ENCODE results near the gene CGREF1. TPM values are rescaled to one million over a fixed set of nuclear protein-coding genes. Genes with fewer than 3 reads are reported as not detected.

CGREF1 gene
- 1.0 and 2.3 TPM in 2 replicates for total RNA-seq

- peak within 1 kb of the TSS; percentile 49 for H3K4me3 ChIP-seq (ENCODE audit: low read depth, low read length)
- no peak for DNase-seq (ENCODE audit: low read depth)
- TF ChIP-seq CTCF (conservative IDR thresholded peaks at IDR 0.05; ENCODE audit: low read depth, low read length), result no peak
Observed at GRCh38 chr2:27118525-27119329, at the start of gene CGREF1. CGREF1 (minus strand) TSS chr2:27119128; CDS start chr2:27104366, 14,762 bp downstream.

DNA sequence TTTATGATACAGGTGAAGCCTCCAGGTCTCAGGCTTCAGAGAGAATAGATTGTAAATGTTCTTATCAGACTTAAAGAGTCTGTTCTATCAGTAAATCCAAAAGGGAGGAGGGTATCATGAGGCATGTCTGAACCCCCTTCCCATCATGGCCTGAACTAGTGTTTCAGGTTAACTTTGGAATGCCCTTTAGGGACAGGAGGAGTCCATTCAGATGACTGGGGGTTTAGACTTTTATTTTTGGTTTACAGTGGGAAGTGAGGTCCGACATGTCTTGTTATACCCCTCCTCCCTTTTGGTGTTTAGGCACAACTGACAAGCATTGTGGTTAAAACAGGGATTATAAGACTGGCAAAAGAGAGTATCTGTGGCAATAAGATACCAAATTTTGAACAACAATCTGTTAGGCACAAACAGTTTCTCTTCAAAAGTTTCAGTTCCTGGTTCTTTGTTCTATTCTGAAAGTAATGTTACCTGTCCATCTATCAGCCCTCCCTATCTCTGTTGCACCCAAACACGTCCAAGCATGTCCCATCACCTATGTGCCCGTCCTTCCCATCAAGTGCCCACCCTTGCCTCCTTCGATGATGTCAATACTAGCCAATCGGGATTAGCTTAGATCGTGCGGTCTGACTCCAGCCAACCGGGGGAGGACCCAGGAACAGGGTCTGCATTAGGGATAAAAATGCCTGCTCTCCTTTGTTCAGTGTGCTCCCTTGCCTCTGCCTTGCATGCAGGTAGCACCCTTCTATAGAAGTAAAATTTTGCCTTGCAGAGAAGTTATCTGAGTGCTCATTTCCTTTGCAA, 46.2 kb upstream of the CGREF1 start:
- no peak overlapping the region for H3K4me3 ChIP-seq (ENCODE audit: low read depth, low read length)
- no peak for DNase-seq (ENCODE audit: low read depth)
- TF ChIP-seq CTCF (conservative IDR thresholded peaks at IDR 0.05; ENCODE audit: low read depth, low read length), result no peak

- no peak for DNase-seq (ENCODE audit: low read depth)
- H3K4me3 ChIP-seq (ENCODE audit: low read depth, low read length), result no peak overlapping the region
- no peak for TF ChIP-seq CTCF (conservative IDR thresholded peaks at IDR 0.05; ENCODE audit: low read depth, low read length)
Observed at GRCh38 chr2:27162151-27163121, 43.5 kb upstream of the CGREF1 start.

DNA sequence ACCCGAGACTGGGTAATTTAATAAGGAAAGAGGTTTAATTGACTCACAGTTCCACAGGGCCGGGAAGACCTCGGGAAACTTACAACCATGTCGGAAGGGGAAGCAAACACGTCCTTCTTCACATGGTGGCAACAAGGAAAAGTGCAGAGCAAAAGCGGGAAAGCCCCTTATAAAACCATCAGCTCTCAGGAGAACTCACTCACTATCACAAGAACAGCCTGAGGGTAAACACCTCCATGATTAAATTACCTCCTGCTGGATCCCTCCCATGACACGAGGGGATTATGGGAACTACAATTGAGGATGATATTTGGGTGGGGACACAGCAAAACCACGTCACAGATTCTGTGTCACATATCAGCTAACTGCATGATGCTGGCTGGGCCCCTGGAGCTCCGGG, 41.3 kb upstream of the CGREF1 start:
- DNase-seq (ENCODE audit: low read depth), result no peak
- H3K4me3 ChIP-seq (ENCODE audit: low read depth, low read length), result no peak overlapping the region
- no peak for TF ChIP-seq CTCF (conservative IDR thresholded peaks at IDR 0.05; ENCODE audit: low read depth, low read length)

DNA sequence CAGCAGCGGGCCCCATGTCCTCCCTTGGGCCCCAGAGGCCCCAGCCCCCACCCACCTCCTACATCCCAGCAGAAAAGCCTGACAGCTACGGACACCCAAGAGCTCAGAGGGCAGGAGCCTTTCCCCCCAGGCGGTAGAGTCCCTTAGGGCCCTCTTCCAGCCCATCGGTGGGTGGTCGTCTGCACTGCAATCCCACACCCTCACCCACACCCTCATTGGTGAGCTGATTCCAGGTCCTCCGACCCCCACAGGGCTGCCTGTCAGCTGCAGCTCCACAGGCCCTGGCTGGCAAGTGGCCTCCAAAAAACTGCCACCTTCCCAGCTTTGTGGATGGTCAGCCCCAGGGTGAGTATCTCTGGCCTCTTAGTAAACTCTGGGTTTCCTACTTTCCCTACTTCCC, 40.3 kb upstream of the CGREF1 start:
- DNase-seq (ENCODE audit: low read depth), result no peak
- H3K4me3 ChIP-seq (ENCODE audit: low read depth, low read length), result no peak overlapping the region
- no peak for TF ChIP-seq CTCF (conservative IDR thresholded peaks at IDR 0.05; ENCODE audit: low read depth, low read length)

DNA sequence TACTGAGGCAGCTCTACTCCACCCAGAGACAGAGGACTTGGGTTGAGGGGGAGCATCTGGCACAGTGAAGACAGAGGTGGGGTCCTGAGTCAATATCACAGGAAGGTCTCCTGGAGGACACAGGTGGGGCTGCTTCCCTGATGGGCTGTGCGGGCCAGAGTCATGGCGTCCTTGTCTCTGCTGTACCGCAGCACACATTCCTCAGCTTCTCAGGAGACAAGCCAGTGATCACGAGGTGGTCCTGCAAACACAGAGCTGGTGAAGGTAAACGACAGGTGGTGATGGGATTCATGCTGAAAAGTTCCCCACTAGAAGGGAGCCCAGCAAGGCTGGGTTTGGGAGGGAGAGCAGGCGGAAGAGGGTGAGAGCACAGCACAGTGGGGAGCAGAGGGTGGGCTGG, 39.5 kb upstream of the CGREF1 start:
- DNase-seq (ENCODE audit: low read depth), result no peak
- no peak for TF ChIP-seq CTCF (conservative IDR thresholded peaks at IDR 0.05; ENCODE audit: low read depth, low read length)
- H3K4me3 ChIP-seq (ENCODE audit: low read depth, low read length), result no peak overlapping the region
